Measurements from ENCODE around the gene LRP11.

The LRP11 gene

GRCh38 chr6:149782337-149782736, 81.8 kb downstream of the LRP11 start:
- Histone ChIP-seq H2BK5ac (ENCODE audit: low read depth, low read length, poor library complexity) (no peak overlapping the region), H3K9me3 (ENCODE audit: insufficient read depth, low read depth, low read length) (peaks cover 1% of the 10 kb centered on the region), H3K36me3 (ENCODE audit: control insufficient read depth in 1 of 2, insufficient read depth in 2 of 2, low read length in 2 of 2) (peaks cover 9 to 15% of the 10 kb centered on the region in 2 experiments), H2AK5ac (ENCODE audit: low read length) (no peak overlapping the region), H3K4me3 (ENCODE audit: low read depth, low read length) (no peak overlapping the region), H2BK12ac (ENCODE audit: low read length) (no peak overlapping the region), H3K23ac (ENCODE audit: low read length) (no peak overlapping the region), H3K18ac (ENCODE audit: low read length) (no peak overlapping the region), H3K4me1 (ENCODE audit: control insufficient read depth in 1 of 2, insufficient read depth in 2 of 2, low read length in 2 of 2) (no peaks in the 10 kb centered on the region), H2AFZ (ENCODE audit: insufficient read depth, low read length, poor library complexity) (no peak overlapping the region), H4K8ac (ENCODE audit: low read depth, low read length) (no peak overlapping the region), H3K79me2 (ENCODE audit: control insufficient read depth, insufficient read depth, low read length, poor library complexity) (no peaks in the 10 kb centered on the region), H4K91ac (ENCODE audit: low read depth, low read length) (no peak overlapping the region), H3K9ac (ENCODE audit: low read length) (no peak overlapping the region), H3K14ac (ENCODE audit: low read length) (no peak overlapping the region), H3K27me3 (ENCODE audit: insufficient read depth, low read length) (no peaks in the 10 kb centered on the region), H4K12ac (ENCODE audit: low read depth, low read length) (no peak overlapping the region), H2BK120ac (ENCODE audit: insufficient read depth, low read length, poor library complexity) (no peak overlapping the region), H3K4me2 (ENCODE audit: low read length) (no peak overlapping the region), H3K27ac (ENCODE audit: low read depth, low read length) (no peak overlapping the region), H3K79me1 (ENCODE audit: low read length) (no peaks in the 10 kb centered on the region), H3K4ac (ENCODE audit: low read depth, low read length) (no peak overlapping the region)
- WGBS (ENCODE audit: extremely low coverage, insufficient coverage, insufficient read length), result no CpG with 5 or more reads among the region's 2 CpGs
- no peak for DNase-seq

- no peak overlapping the region for H2BK120ac ChIP-seq (ENCODE audit: insufficient read depth, low read length, poor library complexity)
- no peak overlapping the region for H3K18ac ChIP-seq (ENCODE audit: low read length)
- no peak for DNase-seq
- no peak overlapping the region for H2BK12ac ChIP-seq (ENCODE audit: low read length)
- no peak overlapping the region for H3K4ac ChIP-seq (ENCODE audit: low read depth, low read length)
- no peak overlapping the region for H3K4me3 ChIP-seq (ENCODE audit: low read depth, low read length)
- no peak overlapping the region for H3K4me2 ChIP-seq (ENCODE audit: low read length)
- no peak overlapping the region for H3K27ac ChIP-seq (ENCODE audit: low read depth, low read length)
- H3K9me3 ChIP-seq (ENCODE audit: insufficient read depth, low read depth, low read length), result no peaks in the 10 kb centered on the region
- H2AFZ ChIP-seq (ENCODE audit: insufficient read depth, low read length, poor library complexity), result no peak overlapping the region
- H3K79me2 ChIP-seq (ENCODE audit: control insufficient read depth, insufficient read depth, low read length, poor library complexity), result no peaks in the 10 kb centered on the region
- no peak overlapping the region for H3K9ac ChIP-seq (ENCODE audit: low read length)
- H3K27me3 ChIP-seq (ENCODE audit: insufficient read depth, low read length), result no peaks in the 10 kb centered on the region
- H3K36me3 ChIP-seq (ENCODE audit: control insufficient read depth in 1 of 2, insufficient read depth in 2 of 2, low read length in 2 of 2), result peaks cover 7 to 15% of the 10 kb centered on the region in 2 experiments
- no peak overlapping the region for H4K91ac ChIP-seq (ENCODE audit: low read depth, low read length)
- no peak overlapping the region for H4K8ac ChIP-seq (ENCODE audit: low read depth, low read length)
- H2AK5ac ChIP-seq (ENCODE audit: low read length), result no peak overlapping the region
- no peak overlapping the region for H3K14ac ChIP-seq (ENCODE audit: low read length)
- H3K79me1 ChIP-seq (ENCODE audit: low read length), result no peaks in the 10 kb centered on the region
- no peak overlapping the region for H2BK5ac ChIP-seq (ENCODE audit: low read depth, low read length, poor library complexity)
- H4K12ac ChIP-seq (ENCODE audit: low read depth, low read length), result no peak overlapping the region
- no peaks in the 10 kb centered on the region for H3K4me1 ChIP-seq (ENCODE audit: control insufficient read depth in 1 of 2, insufficient read depth in 2 of 2, low read length in 2 of 2)
- H3K23ac ChIP-seq (ENCODE audit: low read length), result no peak overlapping the region
These were observed 82.4 kb downstream of the LRP11 start for GRCh38 chr6:149781715-149782114.

- H3K79me1 ChIP-seq (ENCODE audit: low read length), result no peaks in the 10 kb centered on the region
- H3K27ac ChIP-seq (ENCODE audit: low read depth, low read length), result no peak overlapping the region
- no peak overlapping the region for H2BK5ac ChIP-seq (ENCODE audit: low read depth, low read length, poor library complexity)
- H3K79me2 ChIP-seq (ENCODE audit: control insufficient read depth, insufficient read depth, low read length, poor library complexity), result no peaks in the 10 kb centered on the region
- H3K23ac ChIP-seq (ENCODE audit: low read length), result no peak overlapping the region
- H3K4ac ChIP-seq (ENCODE audit: low read depth, low read length), result no peak overlapping the region
- no peak overlapping the region for H4K91ac ChIP-seq (ENCODE audit: low read depth, low read length)
- DNase-seq, result peak in 1 of 2 donors; percentile 46
- no peak overlapping the region for H2AFZ ChIP-seq (ENCODE audit: insufficient read depth, low read length, poor library complexity)
- no peaks in the 10 kb centered on the region for H3K4me1 ChIP-seq (ENCODE audit: control insufficient read depth in 1 of 2, insufficient read depth in 2 of 2, low read length in 2 of 2)
- no peak overlapping the region for H2BK12ac ChIP-seq (ENCODE audit: low read length)
- peaks cover 18 to 19% of the 10 kb centered on the region in 2 experiments for H3K36me3 ChIP-seq (ENCODE audit: control insufficient read depth in 1 of 2, insufficient read depth in 2 of 2, low read length in 2 of 2)
- H4K8ac ChIP-seq (ENCODE audit: low read depth, low read length), result no peak overlapping the region
- WGBS (ENCODE audit: extremely low coverage, insufficient coverage, insufficient read length), result no CpG with 5 or more reads among the region's 2 CpGs
- H4K12ac ChIP-seq (ENCODE audit: low read depth, low read length), result no peak overlapping the region
- H3K4me3 ChIP-seq (ENCODE audit: low read depth, low read length), result no peak overlapping the region
- no peak overlapping the region for H2BK120ac ChIP-seq (ENCODE audit: insufficient read depth, low read length, poor library complexity)
- no peaks in the 10 kb centered on the region for H3K27me3 ChIP-seq (ENCODE audit: insufficient read depth, low read length)
- H3K9me3 ChIP-seq (ENCODE audit: insufficient read depth, low read depth, low read length), result no peaks in the 10 kb centered on the region
- no peak overlapping the region for H3K14ac ChIP-seq (ENCODE audit: low read length)
- H3K18ac ChIP-seq (ENCODE audit: low read length), result no peak overlapping the region
- H2AK5ac ChIP-seq (ENCODE audit: low read length), result no peak overlapping the region
- H3K9ac ChIP-seq (ENCODE audit: low read length), result no peak overlapping the region
- no peak overlapping the region for H3K4me2 ChIP-seq (ENCODE audit: low read length)
These were observed 84.6 kb downstream of the LRP11 start for GRCh38 chr6:149779644-149779963.

- Histone ChIP-seq H3K4me1 (ENCODE audit: control insufficient read depth in 1 of 2, insufficient read depth in 2 of 2, low read length in 2 of 2) (no peaks in the 10 kb centered on the region), H3K18ac (ENCODE audit: low read length) (no peak overlapping the region), H3K79me2 (ENCODE audit: control insufficient read depth, insufficient read depth, low read length, poor library complexity) (no peaks in the 10 kb centered on the region), H4K91ac (ENCODE audit: low read depth, low read length) (no peak overlapping the region), H3K9me3 (ENCODE audit: insufficient read depth, low read depth, low read length) (no peaks in the 10 kb centered on the region), H3K4me2 (ENCODE audit: low read length) (no peak overlapping the region), H4K8ac (ENCODE audit: low read depth, low read length) (no peak overlapping the region), H2BK120ac (ENCODE audit: insufficient read depth, low read length, poor library complexity) (no peak overlapping the region), H3K14ac (ENCODE audit: low read length) (no peak overlapping the region), H2BK5ac (ENCODE audit: low read depth, low read length, poor library complexity) (no peak overlapping the region), H3K23ac (ENCODE audit: low read length) (no peak overlapping the region), H3K27ac (ENCODE audit: low read depth, low read length) (no peak overlapping the region), H2AFZ (ENCODE audit: insufficient read depth, low read length, poor library complexity) (no peak overlapping the region), H3K9ac (ENCODE audit: low read length) (no peak overlapping the region), H4K12ac (ENCODE audit: low read depth, low read length) (no peak overlapping the region), H3K4ac (ENCODE audit: low read depth, low read length) (no peak overlapping the region), H3K36me3 (ENCODE audit: control insufficient read depth in 1 of 2, insufficient read depth in 2 of 2, low read length in 2 of 2) (peaks cover 17 to 27% of the 10 kb centered on the region in 2 experiments), H2AK5ac (ENCODE audit: low read length) (no peak overlapping the region), H3K79me1 (ENCODE audit: low read length) (no peaks in the 10 kb centered on the region), H3K4me3 (ENCODE audit: low read depth, low read length) (no peak overlapping the region), H2BK12ac (ENCODE audit: low read length) (no peak overlapping the region), H3K27me3 (ENCODE audit: insufficient read depth, low read length) (no peaks in the 10 kb centered on the region)
- WGBS (ENCODE audit: extremely low coverage, insufficient coverage, insufficient read length), result no CpG with 5 or more reads among the region's 1 CpG
- no peak for DNase-seq
These were observed 86.5 kb downstream of the LRP11 start for GRCh38 chr6:149777624-149778023.
